ENCODE results near the gene CCDC71. TPM values are rescaled to one million over a fixed set of nuclear protein-coding genes. Genes with fewer than 3 reads are reported as not detected.

The CCDC71 gene
- total RNA-seq, 1 experiment from 2014 or later, result 26.0 TPM

- POLR2A ChIA-PET, result interaction anchor here (0.6 to 3.7 kb wide), 13 partner anchors 12 to 403 kb away, joined by 3 to 70 read pairs (median 6); partner anchors contain the start of genes DAG1, IP6K2, LAMB2 and NDUFAF3
- TF ChIP-seq CTCF (IDR thresholded peaks at IDR 0.05; ENCODE audit: unreplicated experiment), result no peak
- no TSS peak for BruUV-seq (replicated peaks)
- CTCF ChIA-PET, result interaction anchor here (0.6 to 1.2 kb wide), 3 partner anchors 25 to 445 kb away, joined by 4 to 8 read pairs (median 6); no protein-coding TSS in a partner anchor
- Mint-ChIP-seq H3K4me1 (ENCODE audit: insufficient read depth, unreplicated experiment) (peaks cover 6% of the 10 kb centered on the region), H3K36me3 (ENCODE audit: insufficient read depth, unreplicated experiment) (peaks cover 62% of the 10 kb centered on the region), H3K9me3 (ENCODE audit: unreplicated experiment) (no peaks in the 10 kb centered on the region), H3K27ac (ENCODE audit: low read depth, unreplicated experiment) (peak overlapping the region; percentile 79), H3K27me3 (ENCODE audit: insufficient read depth, unreplicated experiment) (no peaks in the 10 kb centered on the region), H3K4me3 (ENCODE audit: unreplicated experiment) (peak overlapping the region; percentile 75)
- DNase-seq (ENCODE audit: unreplicated experiment), result no peak
- intact Hi-C loops (cut with micrococcal nuclease), result loop anchor here (1.0 kb wide), 1 partner anchor 13 kb away; the partner anchor contains the start of gene LAMB2
Observed at GRCh38 chr3:49120096-49120437, 46.1 kb downstream of the CCDC71 start.

DNA sequence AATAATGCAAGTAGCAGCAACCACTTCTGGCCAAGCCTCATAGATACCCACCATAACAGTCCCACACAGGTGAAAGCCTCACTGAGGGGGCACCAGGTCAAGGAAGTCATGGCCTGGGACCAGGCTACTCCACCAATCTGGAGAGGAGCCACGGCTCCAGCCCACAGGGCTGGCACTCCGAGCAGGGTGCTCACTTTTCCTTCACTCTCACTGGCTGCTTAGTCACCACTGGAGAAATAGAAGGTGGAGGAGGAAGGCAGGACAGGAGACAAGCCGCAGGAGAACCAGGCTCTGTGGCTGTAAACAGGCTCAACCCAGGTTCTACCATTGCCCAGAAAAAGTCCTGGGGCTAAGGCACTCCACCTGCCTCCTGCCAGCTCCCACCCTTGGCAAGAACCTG, 46.7 kb downstream of the CCDC71 start:
- TF ChIP-seq CTCF (IDR thresholded peaks at IDR 0.05; ENCODE audit: unreplicated experiment), result no peak
- CTCF ChIA-PET, result interaction anchor here (0.6 to 1.2 kb wide), 3 partner anchors 14 to 446 kb away, joined by 3 to 8 read pairs (median 4); partner anchors contain the start of gene LAMB2
- no peaks in the 10 kb centered on the region for H3K27me3 Mint-ChIP-seq (ENCODE audit: insufficient read depth, unreplicated experiment)
- intact Hi-C loops (cut with micrococcal nuclease), result no loop called here
- peak overlapping the region; percentile 75 for H3K4me3 Mint-ChIP-seq (ENCODE audit: unreplicated experiment)
- peak; percentile 19 for DNase-seq (ENCODE audit: unreplicated experiment)
- H3K36me3 Mint-ChIP-seq (ENCODE audit: insufficient read depth, unreplicated experiment), result peaks cover 60% of the 10 kb centered on the region
- peak overlapping the region; percentile 79 for H3K27ac Mint-ChIP-seq (ENCODE audit: low read depth, unreplicated experiment)
- BruUV-seq (replicated peaks), result no TSS peak
- H3K4me1 Mint-ChIP-seq (ENCODE audit: insufficient read depth, unreplicated experiment), result peaks cover 6% of the 10 kb centered on the region
- POLR2A ChIA-PET, result interaction anchor here (0.5 to 3.7 kb wide), 10 partner anchors 13 to 350 kb away, joined by 3 to 70 read pairs (median 8); partner anchors contain the start of genes DAG1, LAMB2, QARS1 and QRICH1
- no peaks in the 10 kb centered on the region for H3K9me3 Mint-ChIP-seq (ENCODE audit: unreplicated experiment)

GRCh38 chr3:49119036-49119435, 47.1 kb downstream of the CCDC71 start:
- CTCF ChIA-PET, result interaction anchor here (0.7 to 1.2 kb wide), 3 partner anchors 13 to 24 kb away, joined by 3 to 4 read pairs (median 3); partner anchors contain the start of gene LAMB2
- peaks cover 62% of the 10 kb centered on the region for H3K36me3 Mint-ChIP-seq (ENCODE audit: insufficient read depth, unreplicated experiment)
- intact Hi-C loops (cut with micrococcal nuclease), result no loop called here
- no peaks in the 10 kb centered on the region for H3K27me3 Mint-ChIP-seq (ENCODE audit: insufficient read depth, unreplicated experiment)
- peak overlapping the region; percentile 75 for H3K4me3 Mint-ChIP-seq (ENCODE audit: unreplicated experiment)
- no TSS peak for BruUV-seq (replicated peaks)
- DNase-seq (ENCODE audit: unreplicated experiment), result no peak
- H3K27ac Mint-ChIP-seq (ENCODE audit: low read depth, unreplicated experiment), result peak overlapping the region; percentile 79
- peaks cover 6% of the 10 kb centered on the region for H3K4me1 Mint-ChIP-seq (ENCODE audit: insufficient read depth, unreplicated experiment)
- POLR2A ChIA-PET, result interaction anchor here (0.5 to 3.7 kb wide), 8 partner anchors 13 to 351 kb away, joined by 3 to 70 read pairs (median 8); partner anchors contain the start of genes DAG1, LAMB2, QARS1 and QRICH1
- TF ChIP-seq CTCF (IDR thresholded peaks at IDR 0.05; ENCODE audit: unreplicated experiment), result no peak
- no peaks in the 10 kb centered on the region for H3K9me3 Mint-ChIP-seq (ENCODE audit: unreplicated experiment)

Other genes starting within 250 kb of the CCDC71 start
- 152 and 167 TPM in 2 replicates for gene ARIH2, start 247.5 kb downstream of the CCDC71 start, total RNA-seq (2022)
- 18.8 and 26.1 TPM in 2 replicates for gene P4HTM, start 176.1 kb downstream of the CCDC71 start, total RNA-seq (2022)
- 112 and 116 TPM in 2 replicates for gene WDR6, start 158.9 kb downstream of the CCDC71 start, total RNA-seq (2022)
- 41.8 and 42.7 TPM in 2 replicates for gene DALRD3, start 147.8 kb downstream of the CCDC71 start, total RNA-seq (2022)
- 77.8 and 86.5 TPM in 2 replicates for gene NDUFAF3, start 144.2 kb downstream of the CCDC71 start, total RNA-seq (2022)
- gene IMPDH2, start 136.9 kb downstream of the CCDC71 start, total RNA-seq (2022), result 317 and 476 TPM in 2 replicates
- gene QRICH1, start 72.3 kb downstream of the CCDC71 start, total RNA-seq (2022), result 96.1 and 97.2 TPM in 2 replicates
- 114 and 149 TPM in 2 replicates for gene QARS1, start 61.6 kb downstream of the CCDC71 start, total RNA-seq (2022)
- 39.3 and 51.4 TPM in 2 replicates for gene USP19, start 45.5 kb downstream of the CCDC71 start, total RNA-seq (2022)
- 224 and 264 TPM in 2 replicates for gene LAMB2, start 33.3 kb downstream of the CCDC71 start, total RNA-seq (2022)
- gene KLHDC8B, start 5.3 kb upstream of the CCDC71 start, total RNA-seq (2022), result 1.7 and 2.4 TPM in 2 replicates
- 8.1 and 9.4 TPM in 2 replicates for gene C3orf62, start 110.9 kb upstream of the CCDC71 start, total RNA-seq (2022)
- 52.6 and 54.1 TPM in 2 replicates for gene USP4, start 173.7 kb upstream of the CCDC71 start, total RNA-seq (2022)
- 576 and 589 TPM in 2 replicates for gene GPX1, start 192.0 kb upstream of the CCDC71 start, total RNA-seq (2022)
- gene RHOA, start 245.6 kb upstream of the CCDC71 start, total RNA-seq (2022), result 273 and 298 TPM in 2 replicates
- 14.0 and 17.2 TPM in 2 replicates for gene TCTA, start 246.1 kb upstream of the CCDC71 start, total RNA-seq (2022)

All from MCF 10A (cell line).